Hematopoietic multipotent progenitor cell treated with erythropoietin and hydrocortisone succinate and interleukin-3 and kit ligand, for 4 days (in vitro differentiated cells): Measurements from ENCODE around the gene CLTCL1.

ENCODE experiments used
- DNase-seq: peaks from one replicate; pipeline ENCODE4 v3.0.0-alpha.2; 2015

The CLTCL1 gene

DNA sequence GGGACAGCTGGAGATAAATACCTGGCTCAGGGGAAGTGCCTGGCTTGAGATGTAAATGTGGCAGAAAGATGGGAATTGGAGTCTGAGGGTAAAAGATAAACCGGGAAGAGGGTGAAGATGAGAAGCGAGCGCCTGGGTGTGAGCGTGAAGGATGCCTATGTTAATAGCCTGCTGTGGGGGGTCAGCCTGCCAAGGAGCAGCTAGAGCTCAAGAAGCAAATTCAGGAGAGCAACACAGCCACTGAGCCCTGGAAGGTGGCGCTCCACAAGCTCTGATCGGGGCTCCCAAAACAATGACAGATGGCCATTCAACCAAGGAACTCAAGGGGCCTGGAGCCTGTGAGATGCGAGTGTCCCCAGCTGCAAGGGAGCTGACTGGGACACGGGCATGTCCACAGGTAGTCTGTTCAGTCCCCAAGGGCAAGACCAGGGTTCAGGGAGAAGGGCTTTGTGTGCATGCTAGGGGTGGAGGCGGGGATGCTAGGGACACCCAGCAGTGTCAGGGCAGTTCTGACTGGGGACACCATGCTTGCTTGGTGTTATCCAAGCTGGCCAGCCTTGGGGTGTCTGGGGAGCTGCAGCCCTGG lies 144.2 kb downstream of the CLTCL1 start:
- no peak for DNase-seq

DNA sequence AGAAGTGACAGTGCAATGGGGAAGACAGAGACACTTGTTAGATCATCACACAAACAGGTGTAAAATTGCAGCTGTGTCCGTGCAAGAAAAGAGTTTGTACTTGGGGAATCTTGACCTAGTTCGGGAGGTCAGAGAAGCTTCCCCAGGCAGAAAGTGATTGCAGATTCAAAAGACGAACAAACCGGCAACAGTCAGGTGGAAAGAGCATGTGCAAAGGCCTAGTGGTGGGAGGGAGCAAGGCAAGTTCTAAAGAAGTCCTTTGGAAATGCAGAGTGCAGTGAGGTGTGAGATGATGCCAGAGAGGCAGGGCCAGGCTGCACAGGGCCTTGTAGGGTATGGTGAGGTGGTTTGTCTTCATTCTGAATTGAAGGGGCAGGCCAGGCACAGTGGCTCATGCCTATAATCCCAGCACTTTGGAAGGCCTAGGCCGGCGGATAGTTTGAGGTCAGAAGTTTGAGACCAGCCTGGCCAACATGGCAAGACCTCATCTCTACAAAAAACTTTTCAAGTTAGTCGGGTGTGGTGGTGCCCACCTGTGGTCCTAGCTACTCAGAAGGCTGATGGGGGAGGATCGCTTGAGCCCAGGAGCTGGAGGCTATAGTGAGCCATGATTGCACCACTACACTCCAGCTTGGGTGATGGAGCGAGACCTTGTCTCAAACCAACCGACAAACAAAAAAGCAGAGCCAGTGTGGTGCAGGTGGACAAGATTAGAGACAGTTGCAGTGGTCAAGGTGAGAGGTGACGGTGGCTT lies 145.1 kb downstream of the CLTCL1 start:
- no peak for DNase-seq

DNA sequence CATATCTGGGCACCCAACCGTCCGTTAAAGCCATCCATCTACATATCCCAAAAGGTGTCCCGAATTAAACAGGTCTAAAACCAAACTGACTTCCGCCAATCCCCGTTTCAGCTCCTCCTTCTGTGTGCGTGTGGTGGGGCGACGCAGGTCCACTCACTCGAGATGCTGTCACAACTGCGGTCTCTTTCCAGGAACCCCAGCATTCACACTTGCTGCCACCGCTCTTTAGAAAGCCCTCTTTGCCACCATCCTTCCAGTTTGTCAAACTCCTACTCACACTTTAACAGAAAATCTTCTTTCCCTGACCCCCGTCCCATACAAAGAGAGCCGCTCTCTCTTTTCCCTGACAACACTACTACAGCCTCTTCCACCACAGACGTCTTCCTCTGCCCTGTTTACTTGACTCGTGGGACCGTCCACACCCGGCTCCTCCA lies 147.5 kb downstream of the CLTCL1 start:
- peak; percentile 67 for DNase-seq

DNA sequence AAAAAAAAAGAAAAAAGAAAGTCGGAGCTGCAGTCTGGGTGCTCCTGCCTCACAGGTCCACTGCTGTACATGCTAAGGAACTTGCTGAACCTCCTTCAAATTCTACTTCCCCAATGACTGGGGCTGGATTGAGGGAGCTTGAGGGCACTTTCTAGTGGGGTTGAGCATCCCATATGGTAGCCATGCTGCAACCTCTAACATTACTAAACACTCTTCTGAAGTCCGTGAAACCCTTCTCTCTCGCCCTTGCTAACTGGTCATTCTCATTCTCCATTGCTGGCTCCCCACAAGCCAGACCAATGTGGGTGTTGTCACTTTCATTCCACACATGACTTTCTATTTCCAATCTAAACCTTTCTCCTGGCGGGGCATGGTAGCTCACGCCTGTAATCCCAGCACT lies 148.3 kb downstream of the CLTCL1 start:
- no peak for DNase-seq

DNA sequence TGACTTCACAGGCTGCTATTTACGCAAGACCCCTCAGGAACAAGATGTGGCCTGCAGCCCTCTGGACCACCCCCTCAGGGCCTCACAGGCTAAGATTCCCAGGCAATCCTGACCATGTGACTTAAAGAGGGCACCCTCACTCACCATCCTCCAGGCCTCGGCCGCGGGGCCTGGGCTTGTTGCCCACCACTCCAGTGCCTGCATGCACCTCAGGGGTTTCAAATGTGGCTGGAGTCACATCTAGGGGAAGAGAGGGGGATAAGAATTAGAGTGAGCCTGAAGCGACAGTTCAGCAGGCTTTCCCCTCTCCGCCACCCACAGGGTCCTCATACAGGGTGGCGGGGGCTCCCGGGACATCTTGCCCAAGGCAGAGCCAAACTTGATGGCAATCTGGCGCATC lies 149.1 kb downstream of the CLTCL1 start:
- DNase-seq, result no peak

DNA sequence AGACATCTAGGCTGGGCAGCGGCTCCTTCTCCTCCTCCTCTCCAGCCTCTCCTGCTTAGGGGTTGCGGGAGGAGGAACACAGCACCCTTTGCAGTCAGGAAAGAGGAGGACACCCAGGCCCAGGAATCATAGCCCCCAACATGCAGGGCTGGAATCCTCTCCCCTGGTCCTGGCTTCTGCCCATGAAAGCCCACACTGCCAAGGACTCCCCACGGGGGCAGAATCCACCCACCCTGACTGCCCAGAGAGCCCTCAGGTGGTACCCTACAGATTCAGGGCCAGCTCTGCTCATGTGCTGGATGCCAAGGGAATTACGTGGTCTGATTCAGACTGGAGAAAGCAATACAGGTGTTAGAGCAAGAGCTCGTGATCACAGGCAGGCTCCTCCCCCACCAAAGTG lies 151.5 kb downstream of the CLTCL1 start:
- no peak for DNase-seq

DNA sequence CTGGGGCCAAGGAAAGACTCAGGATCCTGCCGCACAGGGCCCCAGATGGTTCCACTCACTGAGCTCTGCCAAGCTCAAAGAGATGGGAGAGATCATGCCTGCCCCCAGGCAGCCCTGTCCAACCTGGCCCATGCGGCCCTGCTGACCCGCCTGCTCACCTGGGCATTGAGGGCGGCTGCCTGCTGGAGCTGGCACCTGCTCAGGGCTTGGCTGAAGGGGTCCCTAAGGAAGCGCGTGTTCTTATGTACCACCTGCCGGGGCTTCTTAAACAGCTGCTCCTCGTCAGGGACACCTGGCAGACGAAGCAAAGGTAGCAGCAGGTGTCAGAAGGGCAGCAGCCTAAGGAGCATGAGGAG lies 152.5 kb downstream of the CLTCL1 start:
- no peak for DNase-seq

DNA sequence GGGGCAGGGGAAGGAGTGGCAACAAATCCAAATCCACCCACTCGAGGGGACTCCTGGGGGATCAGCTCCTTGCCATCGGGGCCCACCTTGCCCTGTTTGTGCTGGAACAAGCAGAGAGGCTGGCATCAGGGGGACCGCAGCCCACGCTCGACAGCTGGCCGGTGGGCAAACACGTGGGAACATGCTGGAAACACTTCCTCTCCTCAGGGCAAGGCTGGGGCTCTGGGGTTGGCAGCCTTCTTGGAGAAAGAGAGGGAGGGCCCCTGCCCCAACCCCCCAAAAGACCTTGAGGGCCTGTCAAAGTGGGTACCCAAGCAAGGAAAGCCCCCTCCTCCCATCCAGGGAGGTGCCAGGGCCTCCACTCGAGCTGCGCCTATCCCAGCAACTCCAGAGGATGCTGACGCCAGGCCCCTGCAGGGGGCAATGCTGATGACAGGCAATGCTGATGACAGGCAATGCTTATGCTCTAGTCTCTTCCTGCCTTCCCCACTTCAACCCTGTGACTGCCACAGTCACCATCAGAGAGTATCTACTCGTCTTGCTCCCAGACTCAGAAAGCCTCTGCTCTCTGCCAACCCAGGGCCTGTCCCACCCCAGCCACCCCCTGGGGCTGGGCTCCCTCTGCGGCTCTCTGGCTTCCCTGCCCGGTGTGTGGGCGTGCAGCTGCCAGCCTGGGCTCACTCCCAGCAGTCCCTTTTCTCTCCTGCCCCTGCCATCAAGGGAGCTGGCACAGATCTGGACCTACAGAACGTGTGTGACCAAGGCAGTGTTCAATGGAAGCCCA lies 153.1 kb downstream of the CLTCL1 start:
- DNase-seq, result no peak

DNA sequence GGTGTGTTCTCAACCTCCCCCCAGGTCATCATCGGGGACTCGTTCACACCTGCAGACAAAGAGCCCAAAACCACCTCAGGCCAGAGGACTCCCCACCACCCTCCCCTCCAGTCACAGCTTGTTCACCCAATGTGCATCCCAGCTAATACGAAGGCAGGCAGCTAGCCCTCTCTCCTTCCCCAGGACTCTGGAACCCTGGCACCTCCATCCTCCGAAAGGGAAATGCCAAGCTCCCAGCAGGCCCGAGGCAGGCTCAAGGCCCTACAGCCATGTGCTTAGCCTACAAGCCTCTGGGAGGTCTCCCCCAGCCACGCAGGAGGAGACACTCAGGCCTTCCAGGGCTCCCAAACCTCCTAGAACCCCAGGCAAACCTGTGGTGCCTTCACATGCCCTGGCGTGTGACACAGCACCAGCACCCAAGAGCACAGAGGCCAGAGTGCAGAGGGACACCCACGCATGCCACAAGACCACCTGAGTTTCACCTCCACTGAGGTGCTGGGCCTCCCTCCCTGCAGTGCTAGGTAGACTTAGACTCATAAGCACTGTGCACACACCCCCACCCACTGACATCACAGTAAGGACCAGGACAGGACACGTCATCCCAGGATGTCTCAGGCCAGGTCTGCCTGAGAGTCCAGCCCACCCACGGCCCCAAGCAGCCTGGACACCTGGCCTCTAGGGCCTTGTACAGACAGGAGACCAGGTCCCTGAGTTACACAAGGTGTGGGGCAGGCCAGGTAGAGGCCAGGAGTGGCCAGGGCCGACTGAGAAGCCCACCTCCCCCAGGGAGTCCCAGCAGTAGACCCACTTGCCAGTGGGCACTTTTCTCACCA lies 153.9 kb downstream of the CLTCL1 start:
- no peak for DNase-seq

DNA sequence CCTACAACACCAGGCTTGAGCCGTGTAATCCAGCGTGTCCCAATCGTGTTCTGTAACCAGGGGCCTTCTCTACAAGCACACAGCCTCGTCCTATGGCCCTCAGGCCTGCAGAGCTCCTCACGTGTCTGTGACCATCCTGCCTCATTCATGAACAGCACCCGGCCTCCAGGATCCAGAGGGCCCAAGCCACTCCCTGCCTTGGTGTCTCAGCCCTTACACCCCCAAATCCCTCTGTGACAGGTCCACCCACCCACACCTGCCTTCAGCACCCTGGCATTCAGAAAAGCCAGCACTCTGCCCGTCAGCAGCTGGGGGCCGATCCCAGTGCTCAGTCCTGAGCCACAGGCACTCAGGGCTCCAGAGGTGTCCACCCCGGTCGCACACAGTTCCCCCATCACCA lies 154.6 kb downstream of the CLTCL1 start:
- DNase-seq, result no peak

DNA sequence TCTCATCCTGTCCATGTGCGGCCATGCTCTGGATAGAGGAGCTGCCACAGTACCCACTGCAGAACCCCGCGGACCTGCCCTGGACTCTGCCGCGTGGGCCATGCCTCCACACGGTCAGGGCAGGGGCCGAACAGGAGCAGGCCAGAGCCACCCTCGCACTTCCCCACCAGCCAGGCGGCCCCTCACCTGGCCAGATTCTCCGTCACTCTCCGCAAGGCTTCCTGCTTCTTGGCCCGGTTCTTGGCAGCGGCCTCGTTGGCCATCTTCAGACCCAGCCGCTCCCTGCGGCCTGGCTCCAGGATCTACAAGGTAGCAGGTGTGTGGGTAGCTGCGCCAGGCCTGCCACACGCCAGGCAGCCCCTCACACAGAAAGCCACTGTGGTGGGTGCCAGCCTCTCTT lies 156.6 kb downstream of the CLTCL1 start:
- DNase-seq, result no peak

DNA sequence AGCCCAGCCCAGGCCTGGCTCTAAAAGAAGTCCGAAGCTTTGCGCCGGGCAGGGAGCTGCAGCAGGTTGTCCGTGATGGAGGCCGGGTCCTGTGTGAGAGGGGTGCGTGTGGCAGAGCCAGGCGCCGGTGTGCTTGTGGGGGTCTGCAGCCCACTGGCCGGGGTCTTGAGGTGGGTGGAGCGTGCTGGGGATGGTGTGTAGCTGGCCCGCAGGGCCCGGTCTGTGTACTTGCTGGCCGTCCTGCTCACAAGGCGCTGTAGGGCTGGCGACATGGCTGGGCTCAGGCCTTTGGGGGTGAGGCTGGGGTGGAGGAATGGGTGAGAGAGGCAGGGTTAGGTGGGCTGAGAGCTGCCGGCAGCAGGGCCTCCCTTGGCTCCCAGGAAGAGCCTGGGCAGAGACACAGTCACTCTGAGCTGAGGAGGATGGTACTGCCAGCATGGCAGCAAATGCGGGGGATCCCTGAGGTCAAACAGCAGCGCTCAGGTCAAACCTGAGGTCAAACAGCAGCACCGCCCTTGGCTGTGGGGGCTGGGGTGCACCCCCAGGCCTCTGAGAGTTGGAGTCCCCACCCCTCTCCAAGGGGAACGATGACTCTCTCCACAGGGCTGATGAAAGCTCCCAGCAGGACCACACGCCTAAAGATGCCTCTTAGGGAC lies 157.2 kb downstream of the CLTCL1 start:
- no peak for DNase-seq

DNA sequence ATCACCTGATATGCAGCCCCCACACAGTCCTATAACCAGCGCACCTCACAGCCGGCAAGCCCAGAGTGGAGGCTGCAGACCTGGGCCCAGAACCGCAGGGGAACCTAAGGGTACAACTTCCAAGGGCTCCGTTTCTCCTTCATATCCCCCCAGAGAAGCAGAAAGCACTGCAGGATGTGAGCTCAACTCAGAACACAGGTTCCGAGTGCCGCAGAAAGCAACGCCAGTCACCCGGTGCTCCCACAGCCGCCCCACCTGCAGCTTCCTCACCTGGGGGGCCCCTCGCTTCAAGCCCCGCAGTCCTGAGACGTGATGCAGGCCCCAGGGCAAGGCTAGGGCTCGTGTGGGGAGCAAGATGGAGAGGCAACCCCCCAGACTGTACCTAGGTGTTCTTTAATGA lies 158.0 kb downstream of the CLTCL1 start:
- DNase-seq, result no peak

DNA sequence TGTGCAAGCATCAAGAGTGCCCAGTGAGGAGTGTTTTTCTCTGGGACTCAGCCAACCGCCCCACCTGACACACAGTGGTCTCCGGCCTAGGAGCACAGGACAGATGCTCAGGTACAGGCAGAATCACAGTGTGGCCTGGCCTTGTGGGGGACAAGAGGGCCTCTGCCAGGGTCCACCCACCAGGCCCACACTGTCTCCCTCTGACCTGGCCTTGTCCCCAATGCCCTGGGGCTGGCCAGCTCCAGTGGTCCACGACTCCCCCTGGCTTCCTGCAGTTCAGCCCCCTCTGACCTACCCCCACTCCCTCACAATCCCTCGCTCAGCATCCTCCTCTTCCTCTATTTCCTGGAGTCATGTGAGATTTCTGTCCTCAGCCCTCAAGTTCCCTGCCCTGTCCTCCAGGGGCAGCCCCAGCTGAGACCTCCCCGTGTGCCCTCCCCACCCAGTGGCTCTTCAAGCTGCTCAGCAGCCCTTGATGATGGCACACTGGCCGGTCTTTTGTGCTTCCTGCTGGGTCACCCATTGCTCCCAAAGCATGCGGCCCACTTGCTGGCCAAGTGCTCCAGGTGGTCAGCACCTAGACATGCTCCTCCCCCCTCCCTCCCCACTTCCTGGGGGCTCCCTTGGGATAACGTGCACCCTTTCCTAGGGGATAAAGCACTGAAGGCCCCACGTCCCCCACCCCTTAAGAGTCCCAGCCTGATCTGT lies 158.7 kb downstream of the CLTCL1 start:
- DNase-seq, result no peak

DNA sequence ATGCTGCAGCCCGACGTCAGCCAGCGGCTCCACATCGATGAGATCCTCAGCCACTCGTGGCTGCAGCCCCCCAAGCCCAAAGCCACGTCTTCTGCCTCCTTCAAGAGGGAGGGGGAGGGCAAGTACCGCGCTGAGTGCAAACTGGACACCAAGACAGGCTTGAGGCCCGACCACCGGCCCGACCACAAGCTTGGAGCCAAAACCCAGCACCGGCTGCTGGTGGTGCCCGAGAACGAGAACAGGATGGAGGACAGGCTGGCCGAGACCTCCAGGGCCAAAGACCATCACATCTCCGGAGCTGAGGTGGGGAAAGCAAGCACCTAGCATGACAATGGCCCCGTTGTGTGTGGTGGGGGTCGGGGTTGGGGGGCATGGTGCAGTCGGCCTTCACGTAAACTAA lies 159.4 kb downstream of the CLTCL1 start:
- DNase-seq, result no peak

DNA sequence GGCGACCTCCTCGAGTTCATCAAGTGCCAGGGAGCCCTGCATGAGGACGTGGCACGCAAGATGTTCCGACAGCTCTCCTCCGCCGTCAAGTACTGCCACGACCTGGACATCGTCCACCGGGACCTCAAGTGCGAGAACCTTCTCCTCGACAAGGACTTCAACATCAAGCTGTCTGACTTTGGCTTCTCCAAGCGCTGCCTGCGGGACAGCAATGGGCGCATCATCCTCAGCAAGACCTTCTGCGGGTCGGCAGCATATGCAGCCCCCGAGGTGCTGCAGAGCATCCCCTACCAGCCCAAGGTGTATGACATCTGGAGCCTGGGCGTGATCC lies 159.9 kb downstream of the CLTCL1 start:
- no peak for DNase-seq

DNA sequence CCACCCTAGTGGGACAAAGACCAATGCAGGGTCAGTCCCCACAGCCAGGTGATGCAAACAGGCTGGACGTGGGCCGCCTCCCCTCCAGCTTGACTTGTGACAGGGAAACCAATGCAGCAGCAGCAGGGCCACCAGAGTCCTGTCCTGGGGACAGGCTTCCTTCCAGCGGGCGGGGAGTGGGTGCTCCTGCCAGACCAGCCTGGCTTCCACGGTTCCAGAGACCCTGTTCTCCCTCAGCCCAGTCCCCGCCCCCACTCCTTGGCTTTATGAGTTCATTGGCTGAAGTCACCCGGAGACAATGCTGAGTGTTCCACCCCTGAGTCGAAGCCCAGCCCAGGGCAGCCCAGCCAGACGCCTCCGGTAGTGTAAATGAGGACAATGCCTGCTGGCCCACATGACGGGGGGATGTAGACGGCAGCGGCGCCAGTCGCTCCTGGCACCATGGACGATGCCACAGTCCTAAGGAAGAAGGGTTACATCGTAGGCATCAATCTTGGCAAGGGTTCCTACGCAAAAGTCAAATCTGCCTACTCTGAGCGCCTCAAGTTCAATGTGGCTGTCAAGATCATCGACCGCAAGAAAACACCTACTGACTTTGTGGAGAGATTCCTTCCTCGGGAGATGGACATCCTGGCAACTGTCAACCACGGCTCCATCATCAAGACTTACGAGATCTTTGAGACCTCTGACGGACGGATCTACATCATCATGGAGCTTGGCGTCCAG lies 160.4 kb downstream of the CLTCL1 start, which contains the start of gene TSSK2:
Gene TSSK2 (plus strand): TSS at position 350 of the 726 bp plus-strand sequence. CDS start 92 bp downstream, at position 442.
- DNase-seq, result no peak

DNA sequence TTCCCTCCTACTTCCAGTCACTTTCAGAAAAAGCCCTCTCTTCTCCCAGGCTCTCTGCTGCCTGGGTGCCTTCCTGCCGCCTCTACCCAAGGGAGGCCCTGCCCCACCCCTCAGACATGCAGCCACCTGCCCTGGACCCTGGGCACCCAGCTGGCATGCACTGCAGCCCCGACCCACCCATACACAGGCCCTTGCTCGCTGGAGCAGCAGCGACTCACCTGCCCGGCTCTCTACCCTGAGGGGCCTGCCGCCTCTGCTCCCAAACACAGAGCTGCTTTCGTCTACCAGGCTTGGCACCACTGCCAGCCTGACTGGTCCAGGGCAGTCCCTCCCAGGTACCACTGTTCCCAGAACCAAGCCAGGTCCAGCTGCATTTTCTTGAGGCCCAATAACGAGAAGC lies 161.6 kb downstream of the CLTCL1 start:
- DNase-seq, result no peak
